Measurements from ENCODE around the gene IGSF9. TPM values are rescaled to one million over a fixed set of nuclear protein-coding genes. Genes with fewer than 3 reads are reported as not detected.

Gene IGSF9
- polyA plus RNA-seq, 1 donor from 2014 or later = 11.8 TPM

- no peak for TF ChIP-seq MXI1 (conservative IDR thresholded peaks at IDR 0.05; ENCODE audit: poor library complexity, severe bottlenecking)
- TF ChIP-seq EZH2 (IDR thresholded peaks at IDR 0.05; ENCODE audit: borderline replicate concordance, insufficient read depth, low read length, poor library complexity, severe bottlenecking) = no peak
- no peak for TF ChIP-seq TAF1 (IDR thresholded peaks at IDR 0.05; ENCODE audit: low read depth)
- no peak for TF ChIP-seq SMC3 (conservative IDR thresholded peaks at IDR 0.05; ENCODE audit: poor library complexity)
- TF ChIP-seq EP300 (conservative IDR thresholded peaks at IDR 0.05; ENCODE audit: poor library complexity, severe bottlenecking) = no peak
- no peak for TF ChIP-seq POLR2AphosphoS5 (IDR thresholded peaks at IDR 0.05)
- no peak for TF ChIP-seq CTCF (IDR thresholded peaks at IDR 0.05; ENCODE audit: poor library complexity, severe bottlenecking)
- TF ChIP-seq REST (IDR thresholded peaks at IDR 0.05; ENCODE audit: borderline replicate concordance) = no peak
- no peak for TF ChIP-seq RAD21 (conservative IDR thresholded peaks at IDR 0.05)
- Histone ChIP-seq H4K20me1 (ENCODE audit: insufficient read depth) (no peaks in the 10 kb centered on the region), H2AFZ (ENCODE audit: low read depth, low read length) (no peak overlapping the region), H3K4me2 (ENCODE audit: low read length) (no peak overlapping the region), H3K79me2 (replicated peaks; ENCODE audit: insufficient read depth, low read length) (no peaks in the 10 kb centered on the region), H3K9me2 (ENCODE audit: insufficient read depth, low read length) (no peaks in the 10 kb centered on the region), H3K27me3 (ENCODE audit: insufficient read depth, low read depth, low read length) (peaks cover 21% of the 10 kb centered on the region), H3F3A (ENCODE audit: insufficient read depth, low read length, poor library complexity, severe bottlenecking) (no peaks in the 10 kb centered on the region), H3K9ac (ENCODE audit: low read length) (no peak overlapping the region), H3K27ac (ENCODE audit: low read length) (no peak overlapping the region), H3K9me3 (ENCODE audit: low read length) (no peaks in the 10 kb centered on the region), H3K36me3 (ENCODE audit: insufficient read depth, low read length) (no peaks in the 10 kb centered on the region), H3K4me3 (ENCODE audit: low read length) (no peak overlapping the region)
Observed at GRCh38 chr1:159922511-159923202, 22.8 kb downstream of the IGSF9 start.

- Histone ChIP-seq H3K27me3 (ENCODE audit: insufficient read depth, low read depth, low read length) (peaks cover 21% of the 10 kb centered on the region), H3K9me3 (ENCODE audit: low read length) (no peaks in the 10 kb centered on the region), H4K20me1 (ENCODE audit: insufficient read depth) (no peaks in the 10 kb centered on the region), H3K79me2 (replicated peaks; ENCODE audit: insufficient read depth, low read length) (no peaks in the 10 kb centered on the region), H3K27ac (ENCODE audit: low read length) (no peak overlapping the region), H3K9ac (ENCODE audit: low read length) (no peak overlapping the region), H3K4me2 (ENCODE audit: low read length) (no peak overlapping the region), H3K4me3 (ENCODE audit: low read length) (no peak overlapping the region), H3F3A (ENCODE audit: insufficient read depth, low read length, poor library complexity, severe bottlenecking) (no peaks in the 10 kb centered on the region), H2AFZ (ENCODE audit: low read depth, low read length) (no peak overlapping the region), H3K36me3 (ENCODE audit: insufficient read depth, low read length) (no peaks in the 10 kb centered on the region), H3K9me2 (ENCODE audit: insufficient read depth, low read length) (no peaks in the 10 kb centered on the region)
- TF ChIP-seq EZH2 (IDR thresholded peaks at IDR 0.05; ENCODE audit: borderline replicate concordance, insufficient read depth, low read length, poor library complexity, severe bottlenecking) (no peak), RAD21 (conservative IDR thresholded peaks at IDR 0.05) (no peak), POLR2AphosphoS5 (IDR thresholded peaks at IDR 0.05) (no peak), TAF1 (IDR thresholded peaks at IDR 0.05; ENCODE audit: low read depth) (no peak), REST (IDR thresholded peaks at IDR 0.05; ENCODE audit: borderline replicate concordance) (no peak), SMC3 (conservative IDR thresholded peaks at IDR 0.05; ENCODE audit: poor library complexity) (no peak), CTCF (IDR thresholded peaks at IDR 0.05; ENCODE audit: poor library complexity, severe bottlenecking) (no peak), EP300 (conservative IDR thresholded peaks at IDR 0.05; ENCODE audit: poor library complexity, severe bottlenecking) (no peak), MXI1 (conservative IDR thresholded peaks at IDR 0.05; ENCODE audit: poor library complexity, severe bottlenecking) (no peak)
Observed at GRCh38 chr1:159921700-159922504, 23.5 kb downstream of the IGSF9 start.

All from neural cell (in vitro differentiated cells).